GM18508 (cell line): Measurements from ENCODE around the gene LRATD1.
A peak's percentile ranks its signal among the peaks of the same experiment; 100 is the strongest.

ENCODE experiments used
- ATAC-seq: cut with Tn5 transposase; IDR thresholded peaks from one replicate; pipeline ENCODE4 v1.9.1; 2021; ENCODE audit warnings: moderate number of reproducible peaks; ENCODE audit not compliant: insufficient read depth, unreplicated experiment

LRATD1 gene

GRCh38 chr2:14631406-14632040 lies 994 bp upstream of the LRATD1 start:
- ATAC-seq: no peak

GRCh38 chr2:14633061-14633460 lies 544 bp downstream of the LRATD1 start:
- ATAC-seq: no peak

- no peak for ATAC-seq
Measured at GRCh38 chr2:14633461-14634181, 1.1 kb downstream of the LRATD1 start.

- ATAC-seq: no peak
Measured at GRCh38 chr2:14634182-14634488, 1.6 kb downstream of the LRATD1 start.

GRCh38 chr2:14634489-14635390 lies 2.2 kb downstream of the LRATD1 start:
- ATAC-seq: no peak

GRCh38 chr2:14635391-14635871 lies 2.9 kb downstream of the LRATD1 start:
- no peak for ATAC-seq

- ATAC-seq: no peak
Measured at GRCh38 chr2:14638488-14638887, 6.0 kb downstream of the LRATD1 start.

- no peak for ATAC-seq
Measured at GRCh38 chr2:14641116-14641515, 8.6 kb downstream of the LRATD1 start.

- no peak for ATAC-seq
Measured at GRCh38 chr2:14642499-14642898, 10.0 kb downstream of the LRATD1 start.

GRCh38 chr2:14647714-14648113 lies 15.2 kb downstream of the LRATD1 start:
- ATAC-seq: no peak

- no peak for ATAC-seq
Measured at GRCh38 chr2:14650066-14650465, 17.5 kb downstream of the LRATD1 start.

- peak; percentile 97 for ATAC-seq
Measured at GRCh38 chr2:14654835-14655282, 22.3 kb downstream of the LRATD1 start.

GRCh38 chr2:14656146-14656545 lies 23.6 kb downstream of the LRATD1 start:
- ATAC-seq: no peak

- ATAC-seq: no peak
Measured at GRCh38 chr2:14661163-14661562, 28.6 kb downstream of the LRATD1 start.

- no peak for ATAC-seq
Measured at GRCh38 chr2:14673351-14673875, 40.9 kb downstream of the LRATD1 start.

- ATAC-seq: no peak
Measured at GRCh38 chr2:14675489-14675888, 43.0 kb downstream of the LRATD1 start.

- no peak for ATAC-seq
Measured at GRCh38 chr2:14676371-14676770, 43.9 kb downstream of the LRATD1 start.

GRCh38 chr2:14677039-14677438 lies 44.5 kb downstream of the LRATD1 start:
- ATAC-seq: no peak

- ATAC-seq: no peak
Measured at GRCh38 chr2:14678761-14679160, 46.2 kb downstream of the LRATD1 start.

- no peak for ATAC-seq
Measured at GRCh38 chr2:14681608-14682007, 49.1 kb downstream of the LRATD1 start.
